HepG2 (cell line): ENCODE results near the gene NABP2. TPM values are rescaled to one million over a fixed set of nuclear protein-coding genes. Genes with fewer than 3 reads are reported as not detected.

Experiments
- CENPX ChIP-seq: sonication (generic); formaldehyde crosslinking; IDR thresholded peaks from 2 replicates; pipeline ENCODE4 v1.9.0; 2021; ENCODE audit warnings: mild to moderate bottlenecking, missing genetic modification reagents, moderate library complexity
- CREM ChIP-seq, 2 experiments: sonication (generic) in 1 of 2; formaldehyde crosslinking in 1 of 2; IDR thresholded peaks; 2 replicates each; pipeline versions ENCODE4 v1.4.0 to v1.6.1; 2016 to 2020; ENCODE audit warnings: antibody characterized with exemption in 1 of 2, mild to moderate bottlenecking in 1 of 2, missing genetic modification reagents in 1 of 2
- FOSL1 ChIP-seq: sonication (generic); formaldehyde crosslinking; IDR thresholded peaks from 2 replicates; pipeline ENCODE4 v1.9.0; 2021; ENCODE audit warnings: missing genetic modification reagents, borderline replicate concordance
- GTF2F1 ChIP-seq: fragments of 150-350 bp; IDR thresholded peaks from 2 replicates; pipeline ENCODE4 v1.6.1; 2014; ENCODE audit warnings: low read length
- HNRNPLL ChIP-seq: fragments of 200-400 bp; formaldehyde crosslinking; IDR thresholded peaks from 2 replicates; pipeline ENCODE4 v1.6.1; 2017; ENCODE audit warnings: mild to moderate bottlenecking, low read depth, low read length; ENCODE audit not compliant: poor library complexity, severe bottlenecking
- MED13 ChIP-seq: sonication (generic); formaldehyde crosslinking; IDR thresholded peaks from 2 replicates; pipeline ENCODE4 v1.5.0; 2020; ENCODE audit warnings: missing genetic modification reagents
- NFE2L1 ChIP-seq: sonication (generic); formaldehyde crosslinking; IDR thresholded peaks from 2 replicates; pipeline ENCODE4 v1.4.0; 2020; ENCODE audit warnings: missing genetic modification reagents, mild to moderate bottlenecking, borderline replicate concordance
- POLR2AphosphoS2 ChIP-seq: IDR thresholded peaks from 2 replicates; pipeline ENCODE4 v1.6.1; 2011; ENCODE audit warnings: low read depth, low read length, improper control_type of control experiment
- REL ChIP-seq: sonication (generic); formaldehyde crosslinking; conservative IDR thresholded peaks from 2 replicates; pipeline ENCODE4 v1.8.0; 2022; ENCODE audit warnings: mild to moderate bottlenecking, missing genetic modification reagents, moderate library complexity
- RFXANK ChIP-seq: IDR thresholded peaks from 2 replicates; pipeline ENCODE4 v1.6.1; 2016
- SIX1 ChIP-seq: sonication (generic); formaldehyde crosslinking; IDR thresholded peaks from 2 replicates; pipeline ENCODE4 v1.4.0; 2020; ENCODE audit warnings: missing genetic modification reagents, borderline replicate concordance
- SMAD1 ChIP-seq: sonication (generic); formaldehyde crosslinking; IDR thresholded peaks from 2 replicates; pipeline ENCODE4 v1.4.0; 2020; ENCODE audit warnings: missing genetic modification reagents, low read depth, mild to moderate bottlenecking, borderline replicate concordance
- TRIM24 ChIP-seq: sonication (generic); formaldehyde crosslinking; IDR thresholded peaks from 2 replicates; pipeline ENCODE4 v1.8.0; 2022; ENCODE audit warnings: mild to moderate bottlenecking, missing genetic modification reagents
- ZNF12 ChIP-seq: sonication (generic); formaldehyde crosslinking; IDR thresholded peaks from 2 replicates; pipeline ENCODE4 v1.5.0; 2020; ENCODE audit warnings: missing genetic modification reagents
- ZNF230 ChIP-seq: sonication (generic); formaldehyde crosslinking; IDR thresholded peaks from 2 replicates; pipeline ENCODE4 v1.4.0; 2020; ENCODE audit warnings: mild to moderate bottlenecking, missing genetic modification reagents
- ZNF235 ChIP-seq: sonication (generic); formaldehyde crosslinking; IDR thresholded peaks from 2 replicates; pipeline ENCODE4 v1.8.1; 2023; ENCODE audit warnings: mild to moderate bottlenecking, missing genetic modification reagents, borderline replicate concordance
- ZNF530 ChIP-seq: sonication (generic); formaldehyde crosslinking; IDR thresholded peaks from 2 replicates; pipeline ENCODE4 v1.5.0; 2020; ENCODE audit warnings: low read depth, mild to moderate bottlenecking, missing genetic modification reagents
- ZNF547 ChIP-seq: sonication (generic); formaldehyde crosslinking; IDR thresholded peaks from 2 replicates; pipeline ENCODE4 v1.5.1; 2020; ENCODE audit warnings: mild to moderate bottlenecking, missing genetic modification reagents
- polyA plus RNA-seq, 8 experiments: library from polyadenylated mRNA; depleted of rRNA in 3 of 8; stranded (reverse) in 7 of 8; unstranded in 1 of 8; fragments of >200 nt; fragmentation: Illumina TruSeq in 4 of 8; extraction: Trizol in 4 of 8; gene quantifications; 2 replicates each; pipeline versions ENCODE4 v1.2.1 to v1.2.3, GENCODE V29; 2011 to 2016; ENCODE audit warnings: low read depth in 4 of 8, missing spikeins in 1 of 8, mixed read lengths in 1 of 8; ENCODE audit not compliant: insufficient read depth in 1 of 8
- total RNA-seq, 5 experiments: library from RNA; depleted of rRNA; stranded (reverse); fragments of >200 nt; fragmentation: Illumina TruSeq; extraction: Trizol; gene quantifications; 2 replicates each; pipeline ENCODE4 v1.2.3, GENCODE V29; 2016; ENCODE audit warnings: low read depth in 1 of 5
- TF ChIP-seq, protein P1 (sequence below): sonication (generic); formaldehyde crosslinking; IDR thresholded peaks from 2 replicates; pipeline ENCODE4 v1.9.0; 2021; ENCODE audit warnings: missing genetic modification reagents, borderline replicate concordance
- TF ChIP-seq, protein P2 (sequence below): sonication (generic); formaldehyde crosslinking; conservative IDR thresholded peaks from 2 replicates; pipeline ENCODE4 v1.4.0; 2020; ENCODE audit warnings: missing genetic modification reagents
- TF ChIP-seq, protein P3 (sequence below): sonication (generic); formaldehyde crosslinking; IDR thresholded peaks from 2 replicates; pipeline ENCODE4 v1.4.0; 2020; ENCODE audit warnings: mild to moderate bottlenecking, low read depth, missing genetic modification reagents
- TF ChIP-seq, protein P4 (sequence below): IDR thresholded peaks from 2 replicates; pipeline ENCODE4 v1.6.1; 2012; ENCODE audit warnings: inconsistent platforms

NABP2 gene
- total and polyA plus RNA-seq, 2 of the 13 experiments (the other 11 are each of a cell fraction or from before 2014, with no cell fraction given): 33.2 to 35.5 TPM

DNA sequence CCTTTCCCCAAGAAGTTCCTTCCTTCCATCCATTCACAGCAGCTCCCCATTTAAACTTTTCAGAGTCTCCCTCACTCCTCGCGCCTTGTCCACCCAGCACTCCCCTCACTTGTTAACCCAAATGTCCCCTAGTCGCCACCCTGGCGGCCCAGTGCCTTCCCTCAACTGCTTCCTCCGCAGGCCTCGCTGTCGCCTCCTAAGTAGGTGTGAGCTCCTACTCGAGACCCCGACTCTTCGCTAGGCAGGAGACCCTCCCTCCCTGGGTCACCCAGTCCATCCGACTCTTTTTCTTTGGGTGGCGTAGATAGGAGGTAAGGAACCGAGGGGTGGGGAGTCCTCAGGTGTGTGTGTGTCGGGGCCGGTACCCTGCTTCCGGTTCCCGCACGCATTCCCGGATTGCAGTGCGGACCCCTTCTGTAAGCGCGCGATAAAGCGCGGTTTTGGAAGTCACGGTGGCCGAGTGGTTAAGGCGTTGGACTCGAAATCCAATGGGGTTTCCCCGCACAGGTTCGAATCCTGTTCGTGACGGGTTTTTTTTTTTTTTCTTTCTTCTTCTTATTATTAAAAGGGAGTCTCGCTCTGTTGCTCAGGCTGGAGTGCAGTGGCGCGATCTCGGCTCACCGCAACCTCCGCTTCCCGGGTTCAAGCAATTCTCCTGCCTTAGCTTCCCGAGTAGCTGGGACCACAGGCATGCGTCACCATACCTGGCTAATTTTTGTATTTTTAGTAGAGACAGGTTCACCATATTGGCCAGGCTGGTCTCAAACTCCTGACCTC is 34.0 kb upstream of the NABP2 start (continued):
- TF ChIP-seq, protein P1, sequence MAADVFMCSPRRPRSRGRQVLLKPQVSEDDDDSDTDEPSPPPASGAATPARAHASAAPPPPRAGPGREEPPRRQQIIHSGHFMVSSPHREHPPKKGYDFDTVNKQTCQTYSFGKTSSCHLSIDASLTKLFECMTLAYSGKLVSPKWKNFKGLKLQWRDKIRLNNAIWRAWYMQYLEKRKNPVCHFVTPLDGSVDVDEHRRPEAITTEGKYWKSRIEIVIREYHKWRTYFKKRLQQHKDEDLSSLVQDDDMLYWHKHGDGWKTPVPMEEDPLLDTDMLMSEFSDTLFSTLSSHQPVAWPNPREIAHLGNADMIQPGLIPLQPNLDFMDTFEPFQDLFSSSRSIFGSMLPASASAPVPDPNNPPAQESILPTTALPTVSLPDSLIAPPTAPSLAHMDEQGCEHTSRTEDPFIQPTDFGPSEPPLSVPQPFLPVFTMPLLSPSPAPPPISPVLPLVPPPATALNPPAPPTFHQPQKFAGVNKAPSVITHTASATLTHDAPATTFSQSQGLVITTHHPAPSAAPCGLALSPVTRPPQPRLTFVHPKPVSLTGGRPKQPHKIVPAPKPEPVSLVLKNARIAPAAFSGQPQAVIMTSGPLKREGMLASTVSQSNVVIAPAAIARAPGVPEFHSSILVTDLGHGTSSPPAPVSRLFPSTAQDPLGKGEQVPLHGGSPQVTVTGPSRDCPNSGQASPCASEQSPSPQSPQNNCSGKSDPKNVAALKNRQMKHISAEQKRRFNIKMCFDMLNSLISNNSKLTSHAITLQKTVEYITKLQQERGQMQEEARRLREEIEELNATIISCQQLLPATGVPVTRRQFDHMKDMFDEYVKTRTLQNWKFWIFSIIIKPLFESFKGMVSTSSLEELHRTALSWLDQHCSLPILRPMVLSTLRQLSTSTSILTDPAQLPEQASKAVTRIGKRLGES: no peak
- TF ChIP-seq CREM (IDR thresholded peaks at IDR 0.05) (peak; percentile 55; the same call in 1 of the 2 replicates), CREM (CRISPR knock-in tag; IDR thresholded peaks at IDR 0.05) (no peak), ZNF235 (CRISPR knock-in tag) (no peak), SIX1 (CRISPR knock-in tag) (no peak; the same call in 1 of the 2 replicates), ZNF547 (CRISPR knock-in tag) (no peak), POLR2AphosphoS2 (no peak), RFXANK (CRISPR knock-in tag) (no peak), REL (no peak), MED13 (CRISPR knock-in tag) (no peak), GTF2F1 (no peak), ZNF12 (CRISPR knock-in tag) (no peak), CENPX (CRISPR knock-in tag) (no peak), FOSL1 (CRISPR knock-in tag) (no peak), ZNF230 (CRISPR knock-in tag) (no peak), NFE2L1 (CRISPR knock-in tag) (no peak), SMAD1 (CRISPR knock-in tag) (0 out of 2 replicates have a peak, but pooled peaks have one; percentile 68), ZNF530 (CRISPR knock-in tag) (no peak), TRIM24 (no peak), HNRNPLL (no peak)
- TF ChIP-seq, protein P2, sequence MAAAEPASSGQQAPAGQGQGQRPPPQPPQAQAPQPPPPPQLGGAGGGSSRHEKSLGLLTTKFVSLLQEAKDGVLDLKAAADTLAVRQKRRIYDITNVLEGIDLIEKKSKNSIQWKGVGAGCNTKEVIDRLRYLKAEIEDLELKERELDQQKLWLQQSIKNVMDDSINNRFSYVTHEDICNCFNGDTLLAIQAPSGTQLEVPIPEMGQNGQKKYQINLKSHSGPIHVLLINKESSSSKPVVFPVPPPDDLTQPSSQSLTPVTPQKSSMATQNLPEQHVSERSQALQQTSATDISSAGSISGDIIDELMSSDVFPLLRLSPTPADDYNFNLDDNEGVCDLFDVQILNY (CRISPR knock-in tag): no peak
- TF ChIP-seq, protein P3, sequence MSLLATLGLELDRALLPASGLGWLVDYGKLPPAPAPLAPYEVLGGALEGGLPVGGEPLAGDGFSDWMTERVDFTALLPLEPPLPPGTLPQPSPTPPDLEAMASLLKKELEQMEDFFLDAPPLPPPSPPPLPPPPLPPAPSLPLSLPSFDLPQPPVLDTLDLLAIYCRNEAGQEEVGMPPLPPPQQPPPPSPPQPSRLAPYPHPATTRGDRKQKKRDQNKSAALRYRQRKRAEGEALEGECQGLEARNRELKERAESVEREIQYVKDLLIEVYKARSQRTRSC (CRISPR knock-in tag): 0 out of 2 replicates have a peak, but pooled peaks have one; percentile 42
- TF ChIP-seq, protein P4, sequence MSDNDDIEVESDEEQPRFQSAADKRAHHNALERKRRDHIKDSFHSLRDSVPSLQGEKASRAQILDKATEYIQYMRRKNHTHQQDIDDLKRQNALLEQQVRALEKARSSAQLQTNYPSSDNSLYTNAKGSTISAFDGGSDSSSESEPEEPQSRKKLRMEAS: peak; percentile 60
